Uterus (tissue), 2 donors: ENCODE data around the gene VWA5B2.

Experiments used
- POLR2A ChIP-seq, 2 donors: fragments of 450-650 bp; IDR thresholded peaks; one replicate each; pipeline ENCODE4 v1.6.1; 2016; ENCODE audit warnings: antibody characterized with exemption in 2 of 2, mild to moderate bottlenecking in 1 of 2, moderate library complexity in 1 of 2
- TF ChIP-seq, protein P1 (sequence below), 4 experiments: fragments of 200-600 bp in 2 of 4; fragments of 450-650 bp in 2 of 4; sonication (generic) in 2 of 4; IDR thresholded peaks; one replicate each; pipeline ENCODE4 v1.5.1; 2016 to 2019; ENCODE audit warnings: antibody characterized with exemption in 4 of 4, mild to moderate bottlenecking in 2 of 4, moderate library complexity in 1 of 4

DNA sequence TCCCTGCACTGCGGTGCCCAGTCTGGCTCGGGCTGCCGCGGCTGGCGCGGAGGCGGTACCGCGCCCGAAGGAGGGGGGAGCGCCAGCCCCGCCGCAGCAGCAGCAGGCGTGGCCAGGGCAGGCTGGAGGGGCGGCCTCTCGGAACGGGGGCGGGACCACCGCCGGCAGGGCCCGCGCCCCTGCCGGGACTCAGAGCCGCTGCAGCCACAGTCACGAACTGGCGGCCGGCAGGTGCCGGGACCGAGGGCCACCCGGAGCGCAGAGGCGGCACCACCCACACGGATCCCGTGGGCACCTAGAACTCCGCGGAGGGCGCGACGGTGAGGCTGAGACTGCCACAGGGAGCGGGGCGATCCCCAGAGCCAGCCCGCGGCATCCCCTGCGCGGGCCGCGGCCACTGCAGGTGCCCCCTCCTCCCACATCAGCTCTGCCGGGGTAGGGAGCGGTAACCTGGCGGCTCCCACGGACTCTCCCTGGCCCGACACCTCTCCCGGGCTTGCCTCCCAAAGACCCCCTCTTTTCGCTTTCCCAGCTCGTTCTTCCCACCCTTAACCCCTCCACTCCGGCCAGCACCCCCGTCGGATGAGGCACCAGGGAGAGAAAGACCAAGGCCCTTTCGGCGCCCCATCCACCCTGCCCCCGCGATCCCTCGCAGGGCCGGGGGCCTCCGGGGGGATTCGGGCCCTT is at the start of gene VWA5B2:
- TF ChIP-seq, protein P1, sequence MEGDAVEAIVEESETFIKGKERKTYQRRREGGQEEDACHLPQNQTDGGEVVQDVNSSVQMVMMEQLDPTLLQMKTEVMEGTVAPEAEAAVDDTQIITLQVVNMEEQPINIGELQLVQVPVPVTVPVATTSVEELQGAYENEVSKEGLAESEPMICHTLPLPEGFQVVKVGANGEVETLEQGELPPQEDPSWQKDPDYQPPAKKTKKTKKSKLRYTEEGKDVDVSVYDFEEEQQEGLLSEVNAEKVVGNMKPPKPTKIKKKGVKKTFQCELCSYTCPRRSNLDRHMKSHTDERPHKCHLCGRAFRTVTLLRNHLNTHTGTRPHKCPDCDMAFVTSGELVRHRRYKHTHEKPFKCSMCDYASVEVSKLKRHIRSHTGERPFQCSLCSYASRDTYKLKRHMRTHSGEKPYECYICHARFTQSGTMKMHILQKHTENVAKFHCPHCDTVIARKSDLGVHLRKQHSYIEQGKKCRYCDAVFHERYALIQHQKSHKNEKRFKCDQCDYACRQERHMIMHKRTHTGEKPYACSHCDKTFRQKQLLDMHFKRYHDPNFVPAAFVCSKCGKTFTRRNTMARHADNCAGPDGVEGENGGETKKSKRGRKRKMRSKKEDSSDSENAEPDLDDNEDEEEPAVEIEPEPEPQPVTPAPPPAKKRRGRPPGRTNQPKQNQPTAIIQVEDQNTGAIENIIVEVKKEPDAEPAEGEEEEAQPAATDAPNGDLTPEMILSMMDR (IDR thresholded peaks at IDR 0.05) = peak in 3 of 4 experiments; percentile 17 to 52 (median 39)
- TF ChIP-seq POLR2A (IDR thresholded peaks at IDR 0.05) = no peak
